ENCODE data around the gene SNAP47.

DNA sequence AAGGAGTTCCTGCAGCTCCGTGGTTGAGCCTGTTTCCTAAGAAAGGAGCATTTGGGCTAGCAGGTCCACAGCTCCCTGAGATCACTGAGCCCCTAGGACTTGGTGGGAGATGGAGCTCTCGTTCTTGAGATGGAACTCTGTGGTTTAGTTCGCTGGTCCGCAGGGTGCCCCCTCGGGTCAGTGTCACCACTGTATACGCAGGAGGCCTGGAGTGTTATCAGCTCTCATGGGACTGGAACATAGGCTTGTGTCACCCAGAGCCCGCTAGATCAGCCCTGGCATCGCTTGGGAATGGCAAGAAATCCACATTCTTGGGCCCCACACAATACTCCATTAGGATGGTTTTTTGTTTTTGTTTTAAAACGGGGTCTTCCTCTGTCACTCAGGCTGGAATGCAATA lies 3.6 kb downstream of the SNAP47 start:
- TF ChIP-seq TCF4 (CRISPR knock-in tag; IDR thresholded peaks at IDR 0.05; ENCODE audit: borderline replicate concordance) (no peak), RARB (CRISPR knock-in tag; IDR thresholded peaks at IDR 0.05) (no peak), TOX (CRISPR knock-in tag; IDR thresholded peaks at IDR 0.05; ENCODE audit: borderline replicate concordance) (no peak), ZFP3 (CRISPR knock-in tag; IDR thresholded peaks at IDR 0.05) (no peak), PATZ1 (CRISPR knock-in tag; IDR thresholded peaks at IDR 0.05; ENCODE audit: borderline replicate concordance) (no peak)

Measured in SK-N-SH treated with all-trans-retinoic acid at 6 μM for 48 hours (cell line).